Dendritic cell treated with granulocyte-macrophage colony-stimulating factor and Interleukin-4, amounts not matched to agents 40 ng/mL and 50 ng/mL, for 4 days (primary cell): ENCODE measurements around the gene SLC1A5.
A peak's percentile ranks its signal among the peaks of the same experiment; 100 is the strongest.

Experiments
- H3K27ac Mint-ChIP-seq: one replicate; pipeline ENCODE4 v1.8.0; 2022; ENCODE audit warnings: mild to moderate bottlenecking, mixed read lengths
- H3K27me3 Mint-ChIP-seq: one replicate; pipeline ENCODE4 v1.8.0; 2022; ENCODE audit warnings: mild to moderate bottlenecking, mixed read lengths
- H3K36me3 Mint-ChIP-seq: one replicate; pipeline ENCODE4 v1.8.0; 2022; ENCODE audit warnings: low read depth, mixed read lengths
- H3K4me1 Mint-ChIP-seq: one replicate; pipeline ENCODE4 v1.8.0; 2022; ENCODE audit warnings: low read depth, mixed read lengths
- H3K4me3 Mint-ChIP-seq: one replicate; pipeline ENCODE4 v1.8.0; 2022; ENCODE audit warnings: mild to moderate bottlenecking, moderate library complexity, mixed read lengths
- H3K9me3 Mint-ChIP-seq: one replicate; pipeline ENCODE4 v1.8.0; 2022; ENCODE audit warnings: mixed read lengths
- intact Hi-C: fragments of 100-400 bp; cut with micrococcal nuclease; formaldehyde crosslinking; loops from one replicate; pipeline ENCODE4 v1.15.0; 2022

The SLC1A5 gene

DNA sequence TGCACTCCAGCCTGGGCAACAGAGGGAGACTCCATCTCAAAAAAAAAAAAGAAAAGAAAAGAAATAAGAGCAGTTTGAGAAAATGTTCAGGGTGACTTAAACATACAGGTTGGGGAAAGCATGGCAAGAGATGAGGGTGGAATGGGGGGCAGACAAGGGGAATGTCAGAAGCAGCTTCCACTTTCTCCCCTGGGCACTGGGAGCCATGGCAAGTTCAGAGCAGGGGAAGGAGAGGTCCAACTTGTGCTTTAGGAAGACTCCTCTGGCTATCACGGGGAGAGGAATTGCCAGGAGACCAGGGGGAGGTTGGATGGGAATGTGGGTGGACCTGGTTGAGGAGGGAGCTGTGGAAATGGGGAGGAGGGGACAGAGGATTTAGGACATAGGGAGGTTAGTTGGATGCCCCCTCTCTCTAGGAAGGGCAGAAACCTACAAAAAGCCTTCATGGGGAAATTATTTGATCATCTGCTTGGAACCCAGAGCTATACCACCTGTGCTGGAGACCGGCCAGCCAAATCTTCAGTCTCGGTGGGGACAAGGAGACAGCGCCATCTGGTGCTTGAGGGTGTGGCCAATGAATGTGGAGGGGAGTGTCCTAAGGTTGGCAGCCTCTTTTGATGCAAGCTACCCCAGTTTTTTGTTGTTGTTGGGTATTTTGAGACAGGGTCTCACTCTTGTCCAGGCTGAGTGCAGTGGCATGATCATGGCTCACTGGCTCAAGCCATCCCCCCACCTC lies 34.8 kb downstream of the SLC1A5 start:
- Mint-ChIP-seq H3K4me3 (no peak overlapping the region), H3K27ac (no peak overlapping the region), H3K36me3 (peaks cover 34% of the 10 kb centered on the region), H3K27me3 (no peaks in the 10 kb centered on the region), H3K4me1 (peaks cover 52% of the 10 kb centered on the region), H3K9me3 (no peaks in the 10 kb centered on the region)
- intact Hi-C loops = no loop called here

- H3K4me1 Mint-ChIP-seq = peaks cover 55% of the 10 kb centered on the region
- intact Hi-C loops = loop anchor here (1.0 kb wide), 1 partner anchor 44 kb away; no protein-coding TSS in a partner anchor
- no peak overlapping the region for H3K4me3 Mint-ChIP-seq
- H3K27me3 Mint-ChIP-seq = no peaks in the 10 kb centered on the region
- H3K9me3 Mint-ChIP-seq = no peaks in the 10 kb centered on the region
- peaks cover 34% of the 10 kb centered on the region for H3K36me3 Mint-ChIP-seq
- no peak overlapping the region for H3K27ac Mint-ChIP-seq
Measured at GRCh38 chr19:46748325-46749109, 39.9 kb downstream of the SLC1A5 start.

DNA sequence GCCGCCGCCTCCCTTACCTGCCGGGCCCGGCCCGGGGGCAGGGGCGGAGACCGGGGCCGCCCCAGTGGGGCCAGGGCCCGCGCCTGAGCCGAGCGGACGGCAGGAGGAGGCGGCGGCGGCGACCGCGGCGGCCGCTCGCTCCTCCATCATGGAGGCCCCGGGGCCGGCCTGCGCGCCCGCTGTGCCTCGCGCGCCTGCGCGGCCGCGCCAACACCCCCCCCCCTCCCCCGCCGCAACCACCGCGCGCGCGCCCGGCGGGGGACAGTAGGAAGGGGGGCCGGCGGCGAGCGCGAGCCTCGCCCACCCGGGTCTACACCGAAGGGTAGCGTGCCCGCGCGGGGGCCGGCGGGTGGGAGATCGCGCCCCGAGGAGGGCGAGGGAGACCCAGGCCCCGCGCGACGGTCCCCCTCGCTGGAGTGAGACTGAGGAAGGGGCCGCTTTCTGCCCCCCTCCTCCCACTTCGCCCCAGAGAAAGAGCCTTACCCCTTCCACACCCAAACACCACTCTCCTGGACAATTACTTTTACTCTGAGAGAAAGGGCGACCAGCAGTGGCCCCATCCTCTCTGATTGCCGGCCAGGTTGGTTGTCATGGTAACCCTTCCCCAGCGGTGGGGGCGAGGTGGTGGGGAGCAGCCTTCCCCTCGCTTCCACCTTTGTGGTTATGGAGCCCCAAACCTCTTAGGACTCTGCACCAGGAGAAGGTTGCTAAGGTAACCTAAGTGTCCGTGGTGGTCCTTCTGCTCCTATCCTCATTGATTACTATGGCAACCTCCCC lies 41.9 kb downstream of the SLC1A5 start, which contains the start of gene STRN4:
STRN4 (minus strand) TSS at position 170 of the 777 bp plus-strand sequence; CDS start at position 150, 20 bp downstream.
- Mint-ChIP-seq H3K27me3 (no peaks in the 10 kb centered on the region), H3K9me3 (no peaks in the 10 kb centered on the region), H3K27ac (peak within 1 kb of the TSS; percentile 94), H3K4me3 (peak within 1 kb of the TSS; percentile 100), H3K36me3 (peaks cover 39% of the 10 kb centered on the region), H3K4me1 (peaks cover 65% of the 10 kb centered on the region)
- intact Hi-C loops = no loop called here

DNA sequence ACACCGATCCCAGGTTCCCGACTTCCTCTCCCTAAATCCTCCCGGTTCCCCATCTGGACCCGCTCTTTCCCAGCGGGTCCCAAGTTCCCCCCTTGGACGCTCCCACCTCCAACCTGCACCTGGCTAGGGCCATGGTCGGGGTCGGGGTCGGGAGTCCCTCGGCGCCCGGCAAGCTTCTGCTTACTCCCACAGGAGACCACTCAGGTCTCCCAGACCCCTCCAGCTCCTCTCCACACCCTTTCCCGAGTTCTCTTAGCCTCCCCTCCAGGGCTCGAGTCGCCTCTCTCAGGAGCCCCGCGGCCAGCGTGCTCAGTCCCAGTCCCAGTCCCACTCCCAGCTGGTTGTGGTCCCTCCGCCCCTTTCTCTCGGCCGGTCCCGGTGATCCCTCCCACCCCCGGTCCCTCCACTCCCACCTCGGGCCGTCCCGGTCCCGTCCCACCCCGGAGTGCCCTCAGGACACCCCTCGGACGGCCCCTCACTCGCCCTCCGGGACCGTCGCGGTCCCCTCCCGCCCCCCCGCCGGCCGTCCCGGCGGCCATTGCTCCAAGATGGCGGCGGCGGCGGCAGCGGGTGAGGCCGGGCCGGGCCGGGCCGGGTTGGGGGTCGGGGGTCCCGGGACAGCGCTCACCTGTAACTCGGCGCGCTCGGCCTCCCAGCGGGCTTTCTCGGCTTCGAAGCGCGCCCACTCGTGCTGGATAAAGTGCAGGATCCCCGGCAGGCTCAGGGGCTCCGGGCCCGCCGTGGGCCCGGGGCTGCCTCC lies 42.7 kb downstream of the SLC1A5 start, which contains the start of gene FKRP:
FKRP (plus strand) TSS at position 537 of the 760 bp plus-strand sequence. CDS start 9,394 bp downstream, outside the sequence.
- no peaks in the 10 kb centered on the region for H3K9me3 Mint-ChIP-seq
- H3K27me3 Mint-ChIP-seq = no peaks in the 10 kb centered on the region
- H3K4me3 Mint-ChIP-seq = peak within 1 kb of the TSS; percentile 100
- intact Hi-C loops = no loop called here
- peaks cover 43% of the 10 kb centered on the region for H3K36me3 Mint-ChIP-seq
- H3K27ac Mint-ChIP-seq = peak within 1 kb of the TSS; percentile 94
- peaks cover 73% of the 10 kb centered on the region for H3K4me1 Mint-ChIP-seq

DNA sequence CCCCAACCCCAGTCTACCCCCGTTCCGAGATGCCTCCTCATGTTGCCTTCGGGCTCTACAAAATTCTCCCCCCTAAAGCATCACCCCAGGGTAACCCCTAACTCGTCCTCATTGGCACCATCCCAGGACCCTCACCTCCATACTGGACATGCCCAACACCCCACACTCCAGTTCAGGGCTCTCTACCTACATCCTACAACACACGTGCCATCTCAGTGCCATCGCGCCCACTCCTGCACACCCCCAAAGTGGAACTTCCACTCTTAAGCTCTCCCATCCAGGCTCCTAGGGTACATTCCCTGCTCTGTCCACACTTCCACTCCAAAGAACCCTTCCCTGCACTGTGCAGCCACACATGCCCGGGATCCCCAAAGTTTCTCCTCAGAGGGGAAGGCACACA lies 43.4 kb downstream of the SLC1A5 start:
- peak overlapping the region; percentile 94 for H3K27ac Mint-ChIP-seq
- peaks cover 46% of the 10 kb centered on the region for H3K36me3 Mint-ChIP-seq
- H3K4me1 Mint-ChIP-seq = peaks cover 74% of the 10 kb centered on the region
- H3K27me3 Mint-ChIP-seq = no peaks in the 10 kb centered on the region
- H3K9me3 Mint-ChIP-seq = no peaks in the 10 kb centered on the region
- peak overlapping the region; percentile 100 for H3K4me3 Mint-ChIP-seq
- intact Hi-C loops = no loop called here

DNA sequence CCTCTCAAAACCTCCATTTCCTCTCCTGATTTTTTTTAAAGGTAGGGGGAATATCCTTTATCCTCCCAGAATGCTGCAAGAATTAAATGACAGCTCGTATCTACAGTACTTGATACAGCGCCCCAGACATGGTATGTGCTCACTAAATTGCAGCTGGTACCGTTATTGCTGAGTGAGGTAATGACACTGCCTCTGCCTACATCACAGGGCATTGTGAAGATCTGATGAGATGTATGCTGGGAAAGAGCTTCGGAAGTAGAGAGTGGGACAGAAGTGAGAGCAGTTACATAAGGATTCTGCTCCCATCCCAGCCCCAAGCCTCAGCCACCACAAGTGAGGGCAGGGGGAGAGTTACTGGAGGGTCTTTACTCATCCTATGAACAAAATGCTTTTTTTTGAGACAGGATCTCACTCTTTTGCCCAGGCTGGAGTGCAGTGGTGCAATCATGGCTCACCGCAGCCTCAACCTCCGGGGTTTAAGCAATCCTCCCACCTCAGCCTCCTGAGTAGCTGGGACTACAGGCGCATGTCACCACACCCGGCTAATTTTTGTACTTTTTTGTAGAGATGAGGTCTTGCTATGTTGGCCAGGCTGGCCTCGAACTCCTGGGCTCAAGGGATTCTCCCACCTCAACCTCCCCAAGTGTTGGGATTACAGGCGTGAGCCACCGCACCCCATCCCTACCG lies 44.2 kb downstream of the SLC1A5 start:
- H3K9me3 Mint-ChIP-seq = no peaks in the 10 kb centered on the region
- peak overlapping the region; percentile 94 for H3K27ac Mint-ChIP-seq
- no peaks in the 10 kb centered on the region for H3K27me3 Mint-ChIP-seq
- peaks cover 55% of the 10 kb centered on the region for H3K36me3 Mint-ChIP-seq
- intact Hi-C loops = no loop called here
- peak overlapping the region; percentile 100 for H3K4me3 Mint-ChIP-seq
- H3K4me1 Mint-ChIP-seq = peaks cover 78% of the 10 kb centered on the region

DNA sequence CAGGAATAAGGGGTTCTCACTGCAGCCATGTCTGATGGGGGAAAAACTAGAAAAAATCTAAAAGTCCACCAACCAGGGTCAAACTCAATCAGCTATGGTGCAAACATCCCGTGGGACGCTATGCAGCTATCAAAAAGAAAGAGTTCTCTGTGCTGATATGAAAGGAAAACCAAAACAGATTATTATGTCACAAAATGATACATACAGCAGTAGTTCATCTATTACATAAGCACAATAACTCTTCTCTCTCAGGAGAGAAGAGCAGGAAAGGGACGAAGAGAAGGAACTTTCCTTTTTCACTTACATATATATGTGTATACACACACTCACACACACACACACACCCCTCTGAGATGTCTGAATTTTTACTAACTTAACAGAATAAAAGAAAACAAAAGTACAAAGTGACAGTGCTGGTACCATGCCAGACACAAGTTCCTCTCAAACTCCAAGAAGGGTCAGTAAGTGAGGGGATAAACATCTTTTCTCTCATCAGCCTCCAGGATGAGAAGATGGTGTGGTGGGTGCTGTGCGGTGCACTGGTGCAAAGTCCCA lies 45.4 kb downstream of the SLC1A5 start:
- Mint-ChIP-seq H3K27ac (no peak overlapping the region), H3K4me1 (peaks cover 79% of the 10 kb centered on the region), H3K36me3 (peaks cover 60% of the 10 kb centered on the region), H3K4me3 (no peak overlapping the region), H3K9me3 (no peaks in the 10 kb centered on the region), H3K27me3 (no peaks in the 10 kb centered on the region)
- intact Hi-C loops = no loop called here

- intact Hi-C loops = no loop called here
- H3K4me3 Mint-ChIP-seq = no peak overlapping the region
Measured at GRCh38 chr19:46741447-46741846, 46.9 kb downstream of the SLC1A5 start.

GRCh38 chr19:46739290-46739771 lies 49.1 kb downstream of the SLC1A5 start:
- intact Hi-C loops = no loop called here
- H3K4me3 Mint-ChIP-seq = no peak overlapping the region
- H3K4me1 Mint-ChIP-seq = peaks cover 80% of the 10 kb centered on the region
- H3K27me3 Mint-ChIP-seq = no peaks in the 10 kb centered on the region
- no peaks in the 10 kb centered on the region for H3K9me3 Mint-ChIP-seq
- H3K27ac Mint-ChIP-seq = no peak overlapping the region
- peaks cover 78% of the 10 kb centered on the region for H3K36me3 Mint-ChIP-seq

More at GRCh38 chr19:46741447-46741846, 46.9 kb downstream of the SLC1A5 start:
- Mint-ChIP-seq H3K27ac (peak overlapping the region; percentile 55), H3K27me3 (no peaks in the 10 kb centered on the region), H3K36me3 (peaks cover 75% of the 10 kb centered on the region), H3K4me1 (peaks cover 84% of the 10 kb centered on the region), H3K9me3 (no peaks in the 10 kb centered on the region)

GRCh38 chr19:46737761-46738171 lies 50.6 kb downstream of the SLC1A5 start:
- H3K9me3 Mint-ChIP-seq = no peaks in the 10 kb centered on the region
- peak overlapping the region; percentile 52 for H3K27ac Mint-ChIP-seq
- H3K36me3 Mint-ChIP-seq = peaks cover 82% of the 10 kb centered on the region
- peaks cover 81% of the 10 kb centered on the region for H3K4me1 Mint-ChIP-seq
- no peaks in the 10 kb centered on the region for H3K27me3 Mint-ChIP-seq
- H3K4me3 Mint-ChIP-seq = no peak overlapping the region
- intact Hi-C loops = no loop called here

- Mint-ChIP-seq H3K36me3 (peaks cover 82% of the 10 kb centered on the region), H3K9me3 (no peaks in the 10 kb centered on the region), H3K27ac (peak overlapping the region; percentile 52), H3K4me3 (no peak overlapping the region), H3K4me1 (peaks cover 81% of the 10 kb centered on the region), H3K27me3 (no peaks in the 10 kb centered on the region)
- intact Hi-C loops = no loop called here
Measured at GRCh38 chr19:46737298-46737654, 51.1 kb downstream of the SLC1A5 start.

DNA sequence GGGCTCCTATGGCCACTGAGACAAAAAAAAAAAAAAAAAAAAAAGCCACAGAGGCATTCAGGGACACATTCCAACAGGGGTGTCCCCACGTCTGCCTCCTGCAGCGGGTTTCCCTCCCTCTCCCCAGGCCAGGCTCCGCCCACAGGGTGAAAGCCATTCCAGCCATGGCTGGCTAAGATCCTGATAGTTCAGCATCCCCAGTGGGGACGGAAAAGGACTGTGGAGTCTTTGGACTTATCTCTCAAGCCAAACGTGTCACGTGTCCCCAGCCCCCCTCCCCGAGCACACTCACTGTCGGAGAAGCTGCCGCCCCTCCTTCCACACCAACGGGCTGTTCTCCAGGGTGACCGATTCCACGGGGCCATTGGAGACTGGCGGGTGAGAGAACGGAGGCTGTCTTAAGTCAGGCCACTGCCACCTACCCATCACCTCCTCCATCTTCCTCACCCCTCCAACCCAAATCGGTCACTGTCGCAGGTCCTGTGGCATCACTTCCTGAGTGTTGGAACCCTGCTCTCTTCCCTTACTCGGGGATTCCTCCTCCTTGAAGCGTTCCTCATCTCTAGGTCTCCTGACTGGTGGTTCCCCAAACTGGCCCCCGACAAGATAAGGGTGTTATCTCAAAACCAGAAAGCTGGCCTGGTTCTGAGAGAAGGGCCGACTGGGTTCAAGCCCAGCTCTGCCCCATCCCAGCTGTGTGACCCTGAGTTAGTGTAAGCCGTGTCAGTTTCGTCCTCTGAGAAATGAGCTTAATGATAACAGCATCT lies 51.7 kb downstream of the SLC1A5 start:
- Mint-ChIP-seq H3K4me3 (no peak overlapping the region), H3K9me3 (no peaks in the 10 kb centered on the region), H3K36me3 (peaks cover 82% of the 10 kb centered on the region), H3K27me3 (no peaks in the 10 kb centered on the region), H3K4me1 (peaks cover 81% of the 10 kb centered on the region), H3K27ac (peak overlapping the region; percentile 52)
- intact Hi-C loops = no loop called here
